A673 (cell line): ENCODE data around the gene KCNH5.

Experiments used
- EZH2 ChIP-seq: fragments of 200-600 bp; sonication (generic); IDR thresholded peaks from 2 replicates; pipeline ENCODE4 v1.6.1; 2017; ENCODE audit warnings: borderline replicate concordance, low read depth, mild to moderate bottlenecking, mixed read lengths, antibody characterized with exemption, low read length; ENCODE audit not compliant: poor library complexity, severe bottlenecking
- TF ChIP-seq, protein P1 (sequence below): fragments of 300-800, 200-600 bp; sonication (generic); conservative IDR thresholded peaks from 2 replicates; pipeline ENCODE4 v1.5.1; 2017; ENCODE audit warnings: low read depth, mild to moderate bottlenecking, antibody characterized with exemption, low read length, moderate library complexity, mixed read lengths

DNA sequence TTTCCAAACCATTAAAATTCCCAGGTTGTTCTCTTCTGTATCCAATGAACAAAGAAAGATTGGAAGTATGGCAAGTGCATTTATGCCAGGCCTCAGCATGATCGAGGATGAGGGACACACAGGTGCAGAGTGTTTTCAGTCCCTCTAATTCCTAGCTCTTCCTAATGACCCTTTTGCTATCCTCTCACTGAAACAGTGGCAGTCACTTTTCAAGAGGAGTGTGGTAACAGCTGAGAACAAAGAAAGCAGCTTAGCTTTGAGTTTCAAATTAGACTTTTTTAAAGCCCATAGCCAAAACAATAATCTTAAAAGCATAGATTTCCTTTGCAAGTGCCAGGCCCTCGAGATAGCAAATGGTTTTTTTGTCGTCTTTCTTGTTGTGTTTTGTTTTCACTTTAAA lies 110.8 kb downstream of the KCNH5 start:
- TF ChIP-seq, protein P1, sequence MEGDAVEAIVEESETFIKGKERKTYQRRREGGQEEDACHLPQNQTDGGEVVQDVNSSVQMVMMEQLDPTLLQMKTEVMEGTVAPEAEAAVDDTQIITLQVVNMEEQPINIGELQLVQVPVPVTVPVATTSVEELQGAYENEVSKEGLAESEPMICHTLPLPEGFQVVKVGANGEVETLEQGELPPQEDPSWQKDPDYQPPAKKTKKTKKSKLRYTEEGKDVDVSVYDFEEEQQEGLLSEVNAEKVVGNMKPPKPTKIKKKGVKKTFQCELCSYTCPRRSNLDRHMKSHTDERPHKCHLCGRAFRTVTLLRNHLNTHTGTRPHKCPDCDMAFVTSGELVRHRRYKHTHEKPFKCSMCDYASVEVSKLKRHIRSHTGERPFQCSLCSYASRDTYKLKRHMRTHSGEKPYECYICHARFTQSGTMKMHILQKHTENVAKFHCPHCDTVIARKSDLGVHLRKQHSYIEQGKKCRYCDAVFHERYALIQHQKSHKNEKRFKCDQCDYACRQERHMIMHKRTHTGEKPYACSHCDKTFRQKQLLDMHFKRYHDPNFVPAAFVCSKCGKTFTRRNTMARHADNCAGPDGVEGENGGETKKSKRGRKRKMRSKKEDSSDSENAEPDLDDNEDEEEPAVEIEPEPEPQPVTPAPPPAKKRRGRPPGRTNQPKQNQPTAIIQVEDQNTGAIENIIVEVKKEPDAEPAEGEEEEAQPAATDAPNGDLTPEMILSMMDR: no peak
- no peak for TF ChIP-seq EZH2
